RKO (cell line): ENCODE measurements around the gene IQCE.
"Not testable (repeated sequence)": the region's sequence is repeated elsewhere in the genome, so short reads cannot be mapped to it uniquely, and the experiment has no call there.

Experiments used
- DNase-seq: peaks from one replicate; pipeline ENCODE4 v3.0.0-alpha.2; 2016; ENCODE audit warnings: low spot score

IQCE gene

DNA sequence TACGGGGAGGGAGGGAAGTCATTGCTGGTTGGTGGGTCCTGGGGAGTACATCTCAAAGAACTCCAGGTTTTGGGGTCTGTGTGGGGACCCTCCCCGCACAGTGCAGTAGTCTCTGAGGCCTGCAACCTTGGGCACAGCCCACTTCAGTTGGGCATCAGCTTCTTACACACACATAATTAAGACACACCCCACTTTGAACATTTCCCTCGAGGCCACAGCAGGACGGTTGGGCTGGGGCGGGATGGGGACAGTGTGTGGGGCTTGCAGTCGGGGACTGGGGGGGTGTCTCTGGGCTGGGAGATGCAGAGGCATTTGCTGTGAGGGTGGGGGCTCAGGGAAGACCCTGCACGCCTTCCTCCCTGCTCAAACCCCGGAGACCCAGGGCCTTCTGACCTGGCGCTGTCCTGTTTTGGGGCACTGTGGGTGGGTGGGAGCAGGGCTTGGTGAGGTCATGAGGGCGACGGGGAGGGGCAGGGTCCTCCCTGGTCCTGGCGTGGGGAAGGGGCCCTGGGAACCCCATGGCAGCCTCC lies 38.0 kb upstream of the IQCE start:
- DNase-seq: no peak

DNA sequence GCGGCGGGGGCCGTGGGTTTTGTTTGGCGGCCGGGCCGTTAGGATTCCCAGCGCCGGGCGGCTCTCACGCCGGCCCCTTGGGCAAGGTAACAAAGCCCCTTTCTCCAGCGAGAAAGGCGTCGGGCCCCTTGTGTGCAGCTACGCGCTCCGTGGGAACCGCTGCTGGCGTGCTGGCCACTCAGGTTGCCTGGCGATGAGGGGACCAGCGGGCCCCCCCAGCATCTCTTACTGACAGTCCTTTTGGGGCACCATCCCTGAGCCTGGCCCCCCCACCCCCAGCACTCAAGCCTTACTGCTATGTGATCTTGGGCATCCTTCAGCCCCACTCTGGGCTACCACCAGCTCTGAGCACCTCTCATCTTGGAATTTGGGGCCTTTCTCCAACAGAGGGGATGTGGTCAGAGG lies 37.4 kb upstream of the IQCE start:
- DNase-seq: no peak

DNA sequence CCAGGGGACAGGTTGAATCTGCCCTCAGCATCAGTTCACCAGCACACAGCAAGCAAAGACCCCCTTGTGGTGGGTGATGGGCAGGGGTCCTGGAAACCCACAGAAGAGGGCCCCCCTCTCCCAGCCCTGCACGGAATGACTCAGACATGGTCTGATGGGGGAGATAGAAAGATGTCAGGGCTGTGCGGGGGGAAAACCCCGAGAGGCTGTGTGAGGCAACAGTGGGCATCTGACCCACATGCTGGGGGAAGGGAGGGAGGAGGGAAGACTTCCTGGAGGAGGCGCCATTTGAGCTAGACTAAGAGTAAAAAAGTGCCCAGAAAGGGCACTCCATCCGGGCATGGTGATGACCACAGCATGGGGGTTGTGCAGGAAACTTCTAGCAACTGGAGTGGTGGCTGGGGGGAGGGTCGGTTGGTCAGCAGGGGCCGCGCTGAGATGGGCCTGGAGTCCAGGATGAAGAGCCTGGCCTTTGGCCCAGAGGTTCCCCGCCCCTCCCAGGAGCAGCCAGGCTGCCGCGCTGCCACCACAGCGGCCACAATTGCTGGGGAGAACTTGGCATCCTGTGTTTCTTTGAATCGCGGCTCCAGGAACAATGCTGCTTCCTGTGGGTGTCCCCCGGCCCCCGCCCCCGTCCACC lies 36.7 kb upstream of the IQCE start:
- no peak for DNase-seq

DNA sequence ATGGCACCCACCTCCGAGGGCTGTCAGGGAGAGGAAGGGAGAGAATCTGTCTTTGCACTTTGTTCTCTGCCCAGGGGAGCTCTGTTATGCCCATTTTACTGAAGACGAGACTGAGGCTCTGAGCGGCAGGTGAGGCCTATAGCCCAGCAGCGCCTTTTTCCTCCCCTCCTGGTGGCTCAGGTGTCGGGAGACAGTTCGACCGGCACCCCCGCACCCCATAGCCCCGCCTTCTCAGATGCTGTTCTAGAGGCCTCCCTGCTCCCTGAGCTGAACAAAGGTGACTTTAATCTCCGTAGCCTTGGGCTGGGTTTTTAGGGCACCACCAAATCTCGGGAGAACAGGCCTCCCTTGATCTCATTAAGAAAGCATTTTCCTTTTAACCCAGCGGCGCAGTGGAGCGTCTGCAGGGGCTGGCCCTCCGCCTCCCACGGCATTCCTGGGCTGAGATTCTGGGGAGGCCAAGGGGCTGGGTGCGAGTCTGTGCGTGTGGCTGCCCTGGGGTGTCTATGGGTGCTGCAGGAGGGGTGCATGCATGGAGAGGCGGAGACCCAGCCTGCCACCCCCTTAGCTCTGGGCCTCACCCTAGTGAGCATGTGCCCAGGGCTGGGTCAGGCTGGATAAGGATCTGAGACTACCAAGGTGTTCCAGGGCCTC lies 35.9 kb upstream of the IQCE start:
- no peak for DNase-seq

DNA sequence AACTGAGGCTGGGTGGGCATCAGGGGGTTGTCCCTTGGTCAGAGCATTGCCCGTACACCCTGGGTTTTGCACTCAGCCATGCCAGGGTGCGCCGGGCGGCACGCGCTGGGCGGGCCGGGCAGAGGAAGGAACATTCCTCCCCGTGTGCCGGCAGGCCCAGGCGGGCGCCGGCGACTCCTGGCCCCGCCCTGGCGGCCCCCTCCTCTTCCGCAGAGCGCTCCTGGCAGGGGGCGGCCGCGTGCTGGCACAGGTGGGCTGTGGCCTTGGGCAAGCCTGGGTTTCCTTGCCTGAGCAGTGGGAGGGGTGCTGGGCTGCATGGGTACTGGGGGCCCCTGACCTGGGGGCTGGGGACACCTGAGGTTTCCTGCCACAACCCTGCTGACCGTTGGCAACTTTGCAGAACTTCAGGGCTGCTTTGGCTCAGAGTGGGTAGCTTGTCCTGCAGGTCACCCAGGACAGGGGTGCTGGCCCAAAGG lies 35.3 kb upstream of the IQCE start:
- no peak for DNase-seq

DNA sequence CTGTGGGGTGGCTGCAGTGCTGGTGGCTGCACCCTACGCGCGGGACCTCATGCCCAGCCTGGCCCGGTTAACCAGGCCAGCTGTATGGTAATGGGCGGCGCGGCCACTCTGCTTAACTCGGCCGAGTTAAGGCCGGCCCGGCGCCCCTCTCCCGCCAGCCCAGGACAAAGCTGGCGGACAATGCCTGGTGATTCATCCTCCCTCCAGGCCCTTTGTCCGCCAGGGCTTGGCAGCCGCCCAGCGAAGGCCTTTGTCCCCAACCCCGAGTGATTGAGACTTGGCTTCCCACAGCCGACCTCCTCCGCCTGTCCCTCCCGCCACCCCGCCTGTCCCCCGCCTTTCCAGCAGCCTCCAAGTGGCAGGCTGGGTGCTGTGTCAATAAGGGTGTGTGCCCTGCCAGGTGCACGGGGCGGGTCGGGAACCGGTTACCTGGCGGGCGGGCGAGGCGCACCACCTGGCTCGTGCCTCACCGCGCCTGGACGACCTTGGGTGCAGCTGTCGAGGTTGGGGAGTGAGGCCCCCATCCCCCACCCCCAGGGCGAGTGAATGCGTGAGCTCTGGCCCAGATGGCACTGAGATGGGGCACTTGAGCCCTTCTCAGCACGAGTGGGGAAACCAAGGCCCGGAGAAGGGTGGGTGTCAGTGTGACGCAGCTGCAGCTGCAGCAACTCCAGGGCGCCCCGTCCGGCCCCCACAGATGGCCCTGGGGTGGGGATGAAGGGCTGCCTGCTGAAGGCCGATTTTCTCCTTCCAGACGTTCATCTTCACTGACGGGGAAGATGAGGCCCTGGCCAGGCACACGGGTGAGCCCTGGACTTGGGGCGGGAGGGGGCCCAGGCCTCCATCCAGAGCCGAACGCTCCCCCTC lies 34.6 kb upstream of the IQCE start:
- DNase-seq: no peak

DNA sequence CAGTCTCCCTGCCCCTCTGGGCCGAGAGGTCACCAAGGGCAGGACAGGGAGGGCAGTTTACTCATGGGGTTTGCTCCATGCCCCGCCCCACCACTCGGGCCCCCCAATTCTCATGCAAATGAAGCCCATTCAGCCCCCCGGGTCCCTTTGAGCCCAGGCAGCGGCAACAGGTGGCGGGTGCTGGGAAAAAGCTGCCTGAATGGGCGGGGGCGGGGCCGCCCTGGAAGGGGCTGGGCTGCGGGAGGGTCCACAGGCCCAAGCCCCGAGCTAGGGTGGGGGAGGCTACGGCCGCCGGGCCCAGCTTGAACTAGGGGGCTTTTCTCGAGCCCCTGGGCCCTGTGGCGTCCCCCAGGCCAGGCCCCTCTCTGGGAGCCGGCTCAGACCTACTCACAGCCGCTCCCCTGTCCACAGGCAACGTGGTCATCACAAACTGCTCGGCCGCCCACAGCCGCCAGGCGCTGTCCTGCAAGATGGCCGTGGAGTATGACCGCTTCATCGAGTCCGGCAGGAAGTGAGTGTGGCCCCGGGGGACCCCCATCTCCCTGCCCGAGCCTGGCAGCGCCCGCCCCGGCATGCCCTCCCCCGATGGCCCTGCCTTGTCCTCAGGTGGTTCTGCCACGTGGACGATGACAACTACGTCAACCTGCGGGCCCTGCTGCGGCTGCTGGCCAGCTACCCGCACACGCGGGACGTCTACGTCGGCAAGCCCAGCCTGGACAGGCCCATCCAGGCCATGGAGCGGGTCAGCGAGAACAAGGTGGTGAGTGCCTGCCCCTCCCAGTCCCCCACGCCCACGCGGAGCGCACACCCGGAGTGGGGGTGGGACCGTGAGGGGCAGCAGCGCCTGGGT lies 33.7 kb upstream of the IQCE start:
- DNase-seq: no peak

DNA sequence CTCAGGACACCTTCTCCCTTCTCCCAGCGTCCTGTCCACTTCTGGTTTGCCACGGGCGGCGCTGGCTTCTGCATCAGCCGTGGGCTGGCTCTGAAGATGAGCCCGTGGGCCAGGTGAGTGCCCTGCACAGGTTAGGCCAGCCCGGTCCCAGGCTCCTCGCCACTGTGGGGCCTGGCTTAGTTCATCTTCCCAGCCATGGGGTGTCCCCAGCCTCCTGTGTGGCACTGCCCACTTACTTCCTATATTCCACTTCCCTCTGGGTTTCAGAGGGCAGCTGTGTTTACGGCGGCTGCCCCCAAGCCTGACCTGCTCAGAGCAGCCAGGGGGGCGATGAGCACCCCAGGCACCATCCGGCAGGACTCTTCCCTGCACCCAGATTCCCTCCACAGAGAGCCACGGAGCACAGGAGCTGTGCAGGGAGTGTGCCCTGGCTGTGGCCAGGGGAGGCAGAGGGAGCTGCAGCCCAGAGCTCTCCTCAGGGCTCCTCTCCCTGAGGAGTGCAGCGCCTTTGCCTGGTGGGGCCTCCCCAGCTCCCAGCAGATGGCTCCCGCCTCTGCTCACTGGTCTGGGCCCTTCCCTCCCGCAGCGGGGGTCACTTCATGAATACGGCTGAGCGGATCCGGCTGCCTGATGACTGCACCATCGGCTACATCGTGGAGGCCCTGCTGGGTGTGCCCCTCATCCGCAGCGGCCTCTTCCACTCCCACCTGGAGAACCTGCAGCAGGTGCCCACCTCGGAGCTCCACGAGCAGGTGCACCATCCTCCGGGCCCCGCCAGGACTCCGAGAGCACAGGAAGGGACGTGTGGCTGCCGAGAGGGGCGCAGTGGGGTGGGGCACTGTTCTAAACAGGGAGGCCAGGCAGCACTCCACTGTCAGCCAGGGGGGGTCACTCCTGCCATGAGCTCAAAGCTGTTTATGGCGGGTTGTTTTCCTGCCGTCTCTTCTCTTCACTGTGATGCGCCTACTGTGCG lies 32.8 kb upstream of the IQCE start:
- DNase-seq: no peak

DNA sequence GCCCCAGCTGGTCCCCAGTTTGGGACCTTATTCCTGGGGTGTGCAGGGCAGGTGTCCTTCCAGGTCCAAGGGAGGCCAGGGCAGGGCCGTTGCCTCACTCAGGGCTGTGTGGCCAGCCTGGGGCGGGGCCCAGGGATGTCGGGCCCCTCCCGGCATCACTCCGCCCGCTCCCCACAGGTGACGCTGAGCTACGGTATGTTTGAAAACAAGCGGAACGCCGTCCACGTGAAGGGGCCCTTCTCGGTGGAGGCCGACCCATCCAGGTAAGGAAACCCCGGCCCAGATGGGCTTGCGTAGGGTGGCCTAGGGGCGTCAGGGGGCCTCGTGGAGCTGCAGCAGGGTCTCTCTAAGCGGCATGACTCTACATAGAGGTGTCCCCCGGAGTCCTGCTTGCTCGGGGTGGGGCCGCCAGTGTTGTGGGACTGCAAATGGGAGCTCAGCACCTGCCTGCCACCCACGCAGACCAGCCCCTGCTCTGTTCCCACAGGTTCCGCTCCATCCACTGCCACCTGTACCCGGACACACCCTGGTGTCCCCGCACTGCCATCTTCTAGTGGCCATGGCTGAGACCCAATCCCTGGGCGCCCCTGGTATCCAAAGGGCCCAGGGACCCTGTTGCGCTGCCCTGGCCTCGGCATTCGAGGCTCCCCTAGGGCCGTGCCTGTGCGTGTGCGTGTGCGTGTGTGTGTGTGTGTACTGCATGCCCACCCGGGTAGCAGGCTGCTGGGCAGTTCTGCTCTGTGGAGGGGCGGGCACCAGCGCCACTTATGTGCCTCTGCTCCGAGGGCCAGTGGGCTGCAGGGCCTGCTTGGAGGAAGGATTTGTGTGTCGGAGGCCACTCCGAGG lies 31.9 kb upstream of the IQCE start:
- no peak for DNase-seq

DNA sequence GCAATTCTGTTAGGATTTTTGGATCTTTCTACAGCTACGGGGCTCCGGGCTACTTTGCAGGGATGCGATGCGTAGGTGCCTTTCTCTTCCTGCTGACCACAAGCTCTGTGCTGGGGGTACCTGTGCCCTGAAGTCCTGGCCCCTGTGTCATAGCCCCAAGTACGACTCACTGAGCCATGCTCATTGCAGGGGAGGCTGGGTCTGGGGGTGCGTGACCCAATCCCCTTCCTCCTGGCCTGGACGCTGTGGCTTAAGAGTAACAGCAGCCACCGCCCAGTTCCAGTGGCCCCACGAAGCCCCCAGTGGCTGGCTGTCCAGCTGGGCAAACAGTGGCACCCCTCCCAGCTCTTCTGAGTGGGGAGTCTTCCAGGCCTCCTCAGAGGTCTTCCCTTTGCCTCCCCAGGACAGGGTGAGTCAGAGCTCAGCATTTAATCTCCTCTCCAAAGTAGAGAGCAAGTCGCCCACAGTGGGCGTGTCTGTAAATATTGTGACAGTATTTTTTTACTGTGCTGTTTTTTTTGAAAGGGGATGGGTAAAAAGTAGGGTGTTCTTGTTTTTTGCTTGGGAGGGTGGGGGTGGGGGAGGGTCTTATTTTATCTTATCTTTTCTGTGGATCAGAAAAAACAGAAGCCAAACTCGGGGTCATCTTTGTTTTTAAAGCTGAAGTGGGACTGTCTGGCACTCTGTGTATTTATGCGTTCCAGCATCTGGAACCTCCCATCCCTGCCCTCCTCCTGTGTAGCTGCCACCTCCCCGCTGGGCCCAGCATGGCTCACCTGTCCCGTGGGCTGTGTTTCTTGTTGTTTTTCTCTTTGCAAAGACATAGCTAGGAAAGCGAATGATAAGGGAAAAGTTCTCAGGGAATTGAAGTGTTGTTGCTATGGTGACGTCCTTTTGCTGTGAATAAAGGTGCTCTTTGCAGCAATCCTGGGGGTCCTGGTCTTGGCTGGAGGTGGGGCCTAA lies 31.0 kb upstream of the IQCE start:
- no peak for DNase-seq

DNA sequence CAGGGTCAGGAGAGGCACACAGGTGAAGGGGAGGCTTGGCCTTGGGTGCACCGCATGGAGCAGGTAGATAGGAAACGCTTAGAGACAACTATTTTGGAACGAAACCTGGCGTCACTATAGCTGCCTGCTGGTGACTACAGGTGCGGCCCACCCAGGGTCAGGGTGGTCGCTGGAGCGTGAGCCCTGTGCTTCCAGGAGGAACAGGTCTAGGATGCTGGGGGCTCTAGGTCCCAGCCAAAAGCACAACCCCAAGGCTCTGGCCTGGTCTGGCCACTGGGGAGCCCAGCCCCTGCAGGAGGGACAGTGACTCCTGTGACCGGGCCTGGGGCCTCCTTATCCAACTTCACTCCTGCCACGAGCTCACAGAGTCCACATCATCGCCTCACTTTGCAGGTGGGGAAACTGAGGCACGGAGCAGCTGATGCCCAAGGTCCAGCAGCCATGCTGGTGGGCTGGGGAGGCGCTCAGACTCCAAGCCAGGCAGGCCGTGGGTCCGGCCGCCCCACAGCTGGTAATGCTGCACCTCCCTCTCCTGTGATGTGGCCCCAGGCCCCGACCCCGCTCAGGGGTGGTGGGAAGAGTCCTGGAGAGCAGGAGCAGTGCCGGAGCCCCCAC lies 30.2 kb upstream of the IQCE start:
- DNase-seq: no peak

DNA sequence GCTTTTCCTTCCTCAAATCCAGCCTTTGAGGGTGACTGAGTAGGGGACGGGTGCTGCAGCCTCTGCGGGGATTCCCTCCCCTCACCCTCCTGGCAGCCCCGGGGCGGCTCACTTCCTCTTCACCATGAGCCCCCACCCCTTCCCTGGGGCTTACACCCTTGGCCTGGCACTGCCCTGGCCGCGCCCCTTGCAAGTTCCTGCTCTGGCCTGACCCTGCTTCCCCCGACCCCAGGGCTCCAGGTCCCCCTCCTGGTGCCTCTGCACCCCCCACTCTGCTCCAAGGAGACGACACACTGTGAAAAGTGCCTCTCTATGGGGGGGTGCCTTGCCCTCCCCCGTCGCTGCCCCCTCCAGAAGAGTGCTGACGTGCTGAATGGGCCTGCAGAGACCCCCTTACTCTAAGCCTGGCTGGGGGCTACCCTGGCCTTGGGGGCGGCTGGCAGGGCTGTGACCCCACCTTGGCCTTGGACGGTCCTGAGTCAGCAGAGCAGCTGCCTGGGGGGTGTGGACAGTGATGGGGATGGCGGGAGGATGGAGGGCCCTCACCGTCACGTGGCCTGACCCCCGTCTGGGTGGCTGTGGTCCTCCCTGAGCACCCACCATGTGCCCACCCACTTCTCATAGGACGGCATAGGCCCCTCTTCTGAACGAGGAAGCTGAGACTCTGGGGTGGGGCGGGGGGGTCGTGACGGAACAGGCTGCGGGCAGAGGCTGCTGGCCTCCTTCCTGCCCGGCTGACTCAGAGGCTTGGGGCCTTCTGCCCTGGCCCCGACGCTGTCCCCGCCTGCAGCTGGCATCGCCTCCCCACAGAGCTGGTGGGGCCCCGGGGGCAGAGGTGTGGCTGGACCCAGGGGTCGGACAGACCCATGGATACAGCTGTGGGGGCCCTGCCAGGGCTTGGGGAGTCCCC lies 29.4 kb upstream of the IQCE start:
- DNase-seq: peak; percentile 27

DNA sequence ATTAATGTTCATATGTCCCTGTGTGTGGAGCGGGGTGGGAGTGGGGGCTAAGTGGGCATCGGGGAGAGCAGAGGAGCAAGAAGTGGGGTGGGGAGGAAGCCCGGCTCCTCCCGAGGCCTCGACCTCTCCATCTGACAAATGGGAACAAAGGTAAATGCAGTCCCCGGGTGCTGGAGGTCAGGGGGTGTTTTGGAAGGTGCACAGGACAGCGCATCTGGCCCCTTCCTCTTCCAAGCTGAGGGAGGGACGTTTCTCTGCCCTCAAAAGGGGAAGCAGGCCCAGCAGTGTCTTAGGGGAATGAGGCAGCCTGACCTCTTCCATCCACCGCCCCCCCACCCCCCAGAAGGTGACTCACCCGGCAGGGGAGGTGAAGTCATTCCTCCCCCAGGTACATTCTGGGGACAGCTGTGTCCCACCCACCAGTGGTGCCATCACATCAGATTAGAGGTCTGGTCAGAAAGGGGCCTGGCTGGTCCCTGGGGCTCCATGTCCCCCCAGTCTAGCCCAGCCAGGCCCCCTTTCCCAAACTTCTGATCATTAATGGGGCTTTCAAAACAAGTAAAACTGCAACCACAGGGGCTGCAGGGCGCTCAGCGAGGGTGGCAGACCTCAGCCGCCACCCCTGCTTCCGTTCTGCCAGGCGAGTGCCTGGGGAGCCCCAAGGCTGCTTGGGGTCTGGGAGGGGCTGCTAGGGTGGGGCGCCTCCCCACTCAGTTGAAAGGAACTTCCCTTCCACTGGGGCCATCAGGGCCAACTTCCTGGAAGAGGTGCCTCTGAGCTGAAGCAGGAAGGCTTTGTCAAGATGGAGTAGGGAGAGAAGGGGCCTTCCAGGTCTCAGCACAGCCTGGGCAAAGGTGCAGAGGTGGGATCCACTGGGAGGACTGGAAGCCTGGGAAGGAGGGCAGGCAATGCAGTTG lies 28.4 kb upstream of the IQCE start:
- DNase-seq: no peak

DNA sequence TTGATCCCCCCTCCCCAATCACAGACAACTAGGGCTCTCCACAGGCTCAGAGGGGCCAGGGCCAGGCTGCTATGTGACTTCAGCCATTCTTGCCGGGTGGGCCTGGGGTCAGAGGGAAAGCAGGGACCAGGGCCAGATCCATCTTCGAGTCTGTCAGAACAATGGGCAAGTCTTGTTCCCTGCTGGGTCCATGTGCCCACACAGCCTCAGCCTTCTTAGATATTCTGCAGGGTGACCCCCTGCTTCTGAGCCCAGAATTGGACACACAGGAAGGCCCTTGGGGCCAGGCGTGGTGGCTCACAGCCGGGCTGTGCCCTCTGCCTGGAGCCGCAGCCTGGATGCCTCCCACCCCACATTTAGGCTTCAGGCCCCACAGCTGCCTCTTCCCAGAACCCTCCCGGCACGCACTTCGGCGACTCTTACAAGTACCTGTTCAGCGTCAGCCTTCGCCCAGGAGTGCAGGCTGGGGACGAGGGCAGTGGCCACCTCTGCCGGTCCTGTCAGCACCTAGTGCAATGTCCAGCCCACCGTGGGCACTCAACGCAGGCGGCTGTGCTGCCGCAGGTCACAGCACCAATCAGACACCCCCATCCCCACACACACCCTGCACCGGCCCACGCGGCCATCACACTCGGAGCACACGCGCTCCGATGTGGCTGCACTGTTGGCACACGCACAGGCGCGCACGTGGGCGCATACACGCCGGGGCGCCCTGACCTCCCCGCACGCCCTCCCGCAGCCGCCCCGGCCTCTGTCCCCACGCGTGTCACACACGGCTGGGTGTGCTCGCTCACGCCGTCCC lies 27.6 kb upstream of the IQCE start:
- DNase-seq: not testable (repeated sequence)

DNA sequence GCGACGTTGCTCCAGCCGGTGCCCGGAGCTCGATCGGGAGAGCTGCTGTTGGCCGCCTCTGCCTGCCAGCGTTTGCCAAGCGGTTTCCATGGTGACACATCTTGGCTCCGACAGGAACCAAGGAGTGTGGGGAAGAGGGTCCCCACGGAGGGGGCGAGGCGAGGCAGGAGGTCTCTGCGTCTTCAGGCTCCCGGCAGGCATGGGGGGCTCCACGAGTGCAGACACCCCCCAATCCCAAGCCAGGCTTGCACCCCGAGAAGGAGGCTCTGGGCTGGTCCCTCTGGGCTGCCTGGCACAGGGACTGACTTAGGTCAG lies 27.0 kb upstream of the IQCE start:
- not testable (repeated sequence) for DNase-seq
